IMR-90 (cell line): ENCODE measurements around the gene KCNJ16.

Source experiments
- BHLHE40 ChIP-seq: fragments of 150-350 bp; IDR thresholded peaks from 2 replicates; pipeline ENCODE4 v1.6.1; 2016; ENCODE audit warnings: mild to moderate bottlenecking, low read depth, low read length
- CEBPB ChIP-seq: IDR thresholded peaks from 2 replicates; pipeline ENCODE4 v1.6.1; 2012; ENCODE audit warnings: low read depth, low read length, improper control_type of control experiment
- CHD1 ChIP-seq: IDR thresholded peaks from 2 replicates; pipeline ENCODE4 v1.6.1; 2012; ENCODE audit warnings: low read depth, low read length, improper control_type of control experiment
- CTCF ChIP-seq: conservative IDR thresholded peaks from 2 replicates; pipeline ENCODE4 v1.5.1; 2012; ENCODE audit warnings: mild to moderate bottlenecking, low read depth, low read length, improper control_type of control experiment
- ELK1 ChIP-seq: fragments of 150-350 bp; IDR thresholded peaks from 2 replicates; pipeline ENCODE4 v1.6.1; 2016; ENCODE audit warnings: low read depth, mild to moderate bottlenecking, low read length, moderate library complexity, borderline replicate concordance
- FOS ChIP-seq: fragments of 150-350 bp; IDR thresholded peaks from 2 replicates; pipeline ENCODE4 v1.6.1; 2016; ENCODE audit warnings: low read depth, low read length
- MXI1 ChIP-seq: IDR thresholded peaks from 2 replicates; pipeline ENCODE4 v1.6.1; 2012; ENCODE audit warnings: low read depth, mild to moderate bottlenecking, low read length, moderate library complexity, borderline replicate concordance
- NFE2L2 ChIP-seq: fragments of 150-350 bp; IDR thresholded peaks from 2 replicates; pipeline ENCODE4 v1.6.1; 2016; ENCODE audit warnings: low read depth, mild to moderate bottlenecking, low read length
- POLR2A ChIP-seq: IDR thresholded peaks from 2 replicates; pipeline ENCODE4 v1.6.1; 2012; ENCODE audit warnings: mild to moderate bottlenecking, low read depth, low read length
- RAD21 ChIP-seq: IDR thresholded peaks from 2 replicates; pipeline ENCODE4 v1.6.1; 2012; ENCODE audit warnings: low read length, improper control_type of control experiment
- RFX5 ChIP-seq: IDR thresholded peaks from 2 replicates; pipeline ENCODE4 v1.8.0; 2012; ENCODE audit warnings: low read depth, mild to moderate bottlenecking, low read length, moderate library complexity

GRCh38 chr17:70095455-70095854 is 20.4 kb downstream of the KCNJ16 start:
- TF ChIP-seq CTCF (no peak), FOS (no peak), MXI1 (no peak), RAD21 (no peak), CEBPB (no peak), BHLHE40 (no peak), ELK1 (no peak), NFE2L2 (no peak), POLR2A (no peak), RFX5 (no peak), CHD1 (no peak)
